ENCODE data around the gene TM9SF3.
A peak's percentile ranks its signal among the peaks of the same experiment; 100 is the strongest.

Gene TM9SF3

DNA sequence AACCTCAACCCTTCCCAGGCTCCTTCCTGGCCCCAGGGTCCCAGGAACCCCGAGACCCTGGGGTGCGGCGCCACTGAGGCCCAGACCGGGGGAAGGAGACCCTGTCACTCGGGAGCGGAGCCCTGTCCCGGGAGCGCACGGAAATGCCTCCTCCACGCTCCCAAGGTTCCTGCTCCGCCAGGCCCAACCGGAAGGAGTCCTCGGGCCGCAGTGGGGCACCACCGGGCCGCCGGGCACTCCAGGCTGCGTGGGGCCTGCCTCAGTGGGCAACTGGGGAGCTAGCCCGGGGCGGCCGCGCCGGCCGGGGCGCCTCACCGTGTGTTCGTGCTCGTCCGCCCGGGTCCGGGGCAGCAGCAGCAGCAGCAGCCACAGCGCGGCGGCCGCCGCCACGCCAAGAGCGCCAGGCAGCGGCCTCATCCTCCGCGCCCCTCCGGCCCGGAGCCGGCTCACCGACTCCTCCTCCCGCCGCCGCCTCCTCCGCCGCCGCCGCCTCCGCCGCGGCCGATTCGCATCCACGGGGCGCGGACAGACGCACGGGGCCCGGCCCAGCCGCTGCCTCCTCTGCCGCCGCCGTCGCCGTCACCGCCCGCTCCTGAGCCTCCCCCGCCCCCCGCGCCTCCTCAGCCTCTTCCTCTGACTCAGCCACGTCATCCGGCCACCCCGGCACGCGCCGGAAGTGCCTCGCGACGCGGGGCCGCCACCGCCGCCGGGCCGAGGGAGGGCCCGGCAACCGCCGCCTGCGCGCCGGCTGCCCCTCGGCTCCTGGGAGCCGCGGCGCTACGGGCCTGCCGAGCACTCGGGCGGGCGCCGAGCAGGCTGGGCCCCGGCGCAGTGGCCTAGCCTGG is at the start of gene TM9SF3:
TM9SF3 (minus strand) TSS at position 594 of the 845 bp plus-strand sequence; CDS start at position 417, 177 bp downstream.
- Histone ChIP-seq H3K36me3 (ENCODE audit: control insufficient read depth, insufficient read depth, low read length, severe bottlenecking) (no peaks in the 10 kb centered on the region), H3K27me3 (replicated peaks; ENCODE audit: control insufficient read depth, insufficient read depth, low read length) (no peaks in the 10 kb centered on the region), H3K4me3 (ENCODE audit: low read length) (peak within 1 kb of the TSS; percentile 92), H3K9ac (ENCODE audit: low read length) (peak within 1 kb of the TSS; percentile 97), H3K9me3 (ENCODE audit: control insufficient read depth, low read length) (no peaks in the 10 kb centered on the region), H3K4me1 (ENCODE audit: control insufficient read depth, insufficient read depth, low read length) (peaks cover 48% of the 10 kb centered on the region)
- peak; percentile 97 for DNase-seq (ENCODE audit: low read depth)

- Histone ChIP-seq H3K9me3 (ENCODE audit: control insufficient read depth, low read length) (peaks cover 7% of the 10 kb centered on the region), H3K9ac (ENCODE audit: low read length) (no peak overlapping the region), H3K36me3 (ENCODE audit: control insufficient read depth, insufficient read depth, low read length, severe bottlenecking) (no peaks in the 10 kb centered on the region), H3K27me3 (replicated peaks; ENCODE audit: control insufficient read depth, insufficient read depth, low read length) (peaks cover 15% of the 10 kb centered on the region), H3K4me3 (ENCODE audit: low read length) (no peak overlapping the region), H3K4me1 (ENCODE audit: control insufficient read depth, insufficient read depth, low read length) (no peaks in the 10 kb centered on the region)
- DNase-seq (ENCODE audit: low read depth): peak; percentile 12
These were observed 49.7 kb upstream of the TM9SF3 start for GRCh38 chr10:96636551-96636950.

GRCh38 chr10:96632974-96633710 is 46.3 kb upstream of the TM9SF3 start:
- no peaks in the 10 kb centered on the region for H3K36me3 ChIP-seq (ENCODE audit: control insufficient read depth, insufficient read depth, low read length, severe bottlenecking)
- H3K9me3 ChIP-seq (ENCODE audit: control insufficient read depth, low read length): peaks cover 4% of the 10 kb centered on the region
- no peak overlapping the region for H3K9ac ChIP-seq (ENCODE audit: low read length)
- peaks cover 5% of the 10 kb centered on the region for H3K27me3 ChIP-seq (replicated peaks; ENCODE audit: control insufficient read depth, insufficient read depth, low read length)
- DNase-seq (ENCODE audit: low read depth): no peak
- no peaks in the 10 kb centered on the region for H3K4me1 ChIP-seq (ENCODE audit: control insufficient read depth, insufficient read depth, low read length)
- H3K4me3 ChIP-seq (ENCODE audit: low read length): no peak overlapping the region

DNA sequence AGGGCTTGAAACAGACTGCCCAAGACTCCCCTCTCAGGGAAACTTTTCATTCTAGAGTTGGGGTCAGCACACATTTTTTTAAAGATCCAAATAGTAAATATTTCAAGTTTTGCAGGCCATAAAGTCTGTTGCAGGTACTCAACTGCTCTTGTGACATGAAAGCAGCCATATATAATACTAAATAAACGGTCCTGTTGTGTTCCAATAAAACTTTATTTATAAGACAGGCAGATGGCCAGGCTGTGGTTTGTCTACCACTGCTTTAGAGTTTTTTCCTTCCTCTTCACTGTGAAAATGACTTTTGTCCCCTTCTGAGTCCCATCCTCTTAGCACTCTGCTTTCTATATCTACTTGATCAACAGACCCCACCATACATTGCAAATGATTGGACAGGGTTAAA is 40.5 kb upstream of the TM9SF3 start:
- Histone ChIP-seq H3K9ac (ENCODE audit: low read length) (no peak overlapping the region), H3K36me3 (ENCODE audit: control insufficient read depth, insufficient read depth, low read length, severe bottlenecking) (no peaks in the 10 kb centered on the region), H3K9me3 (ENCODE audit: control insufficient read depth, low read length) (no peaks in the 10 kb centered on the region), H3K27me3 (replicated peaks; ENCODE audit: control insufficient read depth, insufficient read depth, low read length) (peaks cover 12% of the 10 kb centered on the region), H3K4me3 (ENCODE audit: low read length) (no peak overlapping the region), H3K4me1 (ENCODE audit: control insufficient read depth, insufficient read depth, low read length) (no peaks in the 10 kb centered on the region)
- no peak for DNase-seq (ENCODE audit: low read depth)

DNA sequence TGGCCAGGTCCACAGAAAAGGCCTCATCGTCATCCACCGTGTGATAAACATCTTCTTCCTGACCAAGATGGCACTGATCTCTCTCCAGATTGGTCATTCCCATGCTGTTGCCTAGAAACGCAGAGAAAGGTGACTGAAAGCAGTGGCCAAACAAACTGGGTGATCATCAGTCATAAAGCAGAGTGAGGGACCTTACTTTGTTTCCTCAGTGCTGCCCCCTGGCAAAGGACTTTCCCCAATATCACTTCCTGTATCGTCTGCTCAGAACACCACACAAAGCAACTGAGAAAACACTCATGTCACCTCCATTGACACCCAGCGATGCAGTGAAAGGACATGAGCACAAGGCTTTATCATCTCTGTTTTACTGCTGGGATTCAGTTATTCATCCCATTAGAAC is 40.0 kb upstream of the TM9SF3 start:
- H3K27me3 ChIP-seq (replicated peaks; ENCODE audit: control insufficient read depth, insufficient read depth, low read length): peaks cover 17% of the 10 kb centered on the region
- H3K9ac ChIP-seq (ENCODE audit: low read length): no peak overlapping the region
- no peaks in the 10 kb centered on the region for H3K36me3 ChIP-seq (ENCODE audit: control insufficient read depth, insufficient read depth, low read length, severe bottlenecking)
- no peak overlapping the region for H3K4me3 ChIP-seq (ENCODE audit: low read length)
- no peak for DNase-seq (ENCODE audit: low read depth)
- no peaks in the 10 kb centered on the region for H3K4me1 ChIP-seq (ENCODE audit: control insufficient read depth, insufficient read depth, low read length)
- H3K9me3 ChIP-seq (ENCODE audit: control insufficient read depth, low read length): no peaks in the 10 kb centered on the region

DNA sequence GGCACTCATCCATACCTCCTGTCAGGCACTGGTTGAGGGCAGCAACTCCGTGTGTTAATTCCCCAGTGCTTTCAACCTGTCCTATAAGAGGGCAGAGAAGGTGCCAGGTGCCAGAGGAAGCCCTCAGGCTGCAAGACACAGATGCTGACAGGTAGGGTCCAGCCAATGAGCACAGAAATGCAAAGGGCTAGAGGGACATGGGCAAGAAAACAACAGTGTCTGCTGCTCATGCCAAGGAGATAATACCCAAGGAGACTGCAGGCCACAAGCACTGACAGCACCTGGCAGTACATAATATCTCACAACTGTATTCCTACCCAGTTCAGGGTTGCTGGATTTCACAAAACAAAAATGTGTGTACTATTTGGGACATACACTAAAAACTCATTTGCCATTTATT is 38.4 kb upstream of the TM9SF3 start:
- Histone ChIP-seq H3K9ac (ENCODE audit: low read length) (no peak overlapping the region), H3K4me1 (ENCODE audit: control insufficient read depth, insufficient read depth, low read length) (peaks cover under 1% of the 10 kb centered on the region), H3K4me3 (ENCODE audit: low read length) (no peak overlapping the region), H3K36me3 (ENCODE audit: control insufficient read depth, insufficient read depth, low read length, severe bottlenecking) (no peaks in the 10 kb centered on the region), H3K9me3 (ENCODE audit: control insufficient read depth, low read length) (no peaks in the 10 kb centered on the region), H3K27me3 (replicated peaks; ENCODE audit: control insufficient read depth, insufficient read depth, low read length) (peaks cover 19% of the 10 kb centered on the region)
- DNase-seq (ENCODE audit: low read depth): no peak

DNA sequence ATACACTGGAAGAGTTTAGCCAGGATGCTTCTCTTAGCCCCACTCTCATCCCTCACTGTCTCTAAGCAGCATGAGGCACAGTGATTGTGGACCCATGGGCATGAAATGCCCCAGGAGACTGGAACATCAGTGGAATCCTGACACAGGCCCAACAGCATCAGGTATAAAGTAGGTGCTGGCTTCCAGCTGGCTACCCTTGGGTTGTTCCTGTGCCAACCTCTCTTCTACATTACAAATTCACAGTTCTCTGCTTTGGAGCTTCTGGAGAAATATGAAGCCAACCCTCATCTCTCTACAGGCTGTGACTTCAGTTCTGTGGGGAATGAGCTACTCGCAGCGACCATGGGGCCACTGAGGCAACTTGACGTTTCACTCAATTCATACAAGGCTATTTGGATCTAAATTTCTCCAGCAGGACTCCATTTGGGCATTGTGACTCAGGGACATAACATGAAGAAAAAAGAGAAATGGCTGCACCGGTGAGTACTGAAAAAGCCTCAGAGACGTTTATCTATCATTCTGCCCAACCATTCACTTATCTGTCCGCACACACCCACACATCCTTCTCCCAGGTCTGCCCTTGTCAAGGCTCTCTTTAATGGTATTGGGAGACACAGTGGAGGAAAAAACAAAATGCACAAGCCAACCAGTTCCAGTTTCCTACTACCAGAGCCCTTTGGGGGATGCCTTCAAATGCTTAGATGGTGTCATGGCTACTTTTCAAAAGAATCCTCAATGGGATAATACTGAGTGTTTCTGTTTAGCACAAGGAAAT is 35.4 kb upstream of the TM9SF3 start:
- DNase-seq (ENCODE audit: low read depth): no peak
- Histone ChIP-seq H3K9me3 (ENCODE audit: control insufficient read depth, low read length) (no peaks in the 10 kb centered on the region), H3K27me3 (replicated peaks; ENCODE audit: control insufficient read depth, insufficient read depth, low read length) (peaks cover 19% of the 10 kb centered on the region), H3K4me1 (ENCODE audit: control insufficient read depth, insufficient read depth, low read length) (peaks cover 18% of the 10 kb centered on the region), H3K9ac (ENCODE audit: low read length) (no peak overlapping the region), H3K4me3 (ENCODE audit: low read length) (no peak overlapping the region), H3K36me3 (ENCODE audit: control insufficient read depth, insufficient read depth, low read length, severe bottlenecking) (no peaks in the 10 kb centered on the region)

GRCh38 chr10:96619796-96620773 is 33.3 kb upstream of the TM9SF3 start:
- Histone ChIP-seq H3K9me3 (ENCODE audit: control insufficient read depth, low read length) (no peaks in the 10 kb centered on the region), H3K27me3 (replicated peaks; ENCODE audit: control insufficient read depth, insufficient read depth, low read length) (peaks cover 19% of the 10 kb centered on the region)
- DNase-seq (ENCODE audit: low read depth): peak; percentile 47

DNA sequence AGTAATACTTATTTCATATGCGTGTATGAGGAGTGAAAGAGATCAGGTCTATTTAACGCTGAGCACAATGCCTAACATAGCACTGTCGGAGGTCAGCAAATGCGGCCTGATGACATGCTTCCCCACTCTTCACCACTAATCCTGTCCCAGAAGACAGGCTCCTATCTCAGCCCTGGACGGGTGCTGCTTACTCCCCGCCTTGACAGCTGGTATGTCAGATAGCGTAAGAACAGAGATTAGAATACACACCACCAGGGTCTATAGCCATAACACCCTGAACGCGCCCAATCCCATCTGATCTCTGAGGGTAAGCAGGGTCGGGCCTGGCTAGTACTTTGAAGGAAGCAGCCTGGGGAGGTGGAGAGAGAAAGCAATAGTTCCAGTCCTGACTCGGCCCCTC is 32.3 kb upstream of the TM9SF3 start:
- peaks cover 13% of the 10 kb centered on the region for H3K27me3 ChIP-seq (replicated peaks; ENCODE audit: control insufficient read depth, insufficient read depth, low read length)
- H3K4me3 ChIP-seq (ENCODE audit: low read length): no peak overlapping the region
- H3K4me1 ChIP-seq (ENCODE audit: control insufficient read depth, insufficient read depth, low read length): peaks cover 18% of the 10 kb centered on the region
- no peaks in the 10 kb centered on the region for H3K36me3 ChIP-seq (ENCODE audit: control insufficient read depth, insufficient read depth, low read length, severe bottlenecking)
- no peak for DNase-seq (ENCODE audit: low read depth)
- H3K9me3 ChIP-seq (ENCODE audit: control insufficient read depth, low read length): no peaks in the 10 kb centered on the region
- H3K9ac ChIP-seq (ENCODE audit: low read length): no peak overlapping the region

More at GRCh38 chr10:96619796-96620773, 33.3 kb upstream of the TM9SF3 start:
- Histone ChIP-seq H3K9ac (ENCODE audit: low read length) (no peak overlapping the region), H3K4me3 (ENCODE audit: low read length) (no peak overlapping the region), H3K4me1 (ENCODE audit: control insufficient read depth, insufficient read depth, low read length) (peaks cover 18% of the 10 kb centered on the region), H3K36me3 (ENCODE audit: control insufficient read depth, insufficient read depth, low read length, severe bottlenecking) (no peaks in the 10 kb centered on the region)

- peak; percentile 59 for DNase-seq (ENCODE audit: low read depth)
- H3K4me1 ChIP-seq (ENCODE audit: control insufficient read depth, insufficient read depth, low read length): peaks cover 21% of the 10 kb centered on the region
- no peak overlapping the region for H3K4me3 ChIP-seq (ENCODE audit: low read length)
- H3K27me3 ChIP-seq (replicated peaks; ENCODE audit: control insufficient read depth, insufficient read depth, low read length): peaks cover 13% of the 10 kb centered on the region
- H3K36me3 ChIP-seq (ENCODE audit: control insufficient read depth, insufficient read depth, low read length, severe bottlenecking): no peaks in the 10 kb centered on the region
- no peaks in the 10 kb centered on the region for H3K9me3 ChIP-seq (ENCODE audit: control insufficient read depth, low read length)
- H3K9ac ChIP-seq (ENCODE audit: low read length): no peak overlapping the region
These were observed 31.8 kb upstream of the TM9SF3 start for GRCh38 chr10:96618653-96619052.

Measured in adipocyte (in vitro differentiated cells).